Stimulated activated memory B cell treated with anti-CD40 and anti-IgM and Interleukin-4, amounts not matched to agents 10 μg/mL and 1 μg/mL and 100 μg/mL, for 72 hours (primary cell): ENCODE results near the gene SLC38A1.
A peak's percentile ranks its signal among the peaks of the same experiment; 100 is the strongest.

Experiments used
- ATAC-seq: fragments of 150-1000 bp; cut with Tn5 transposase; 2 replicates; pipeline ENCODE4 v1.10.0; 2021
- H3K27ac Mint-ChIP-seq: one replicate; pipeline ENCODE4 v1.8.0; 2022; ENCODE audit warnings: mild to moderate bottlenecking, mixed read lengths
- H3K27me3 Mint-ChIP-seq: one replicate; pipeline ENCODE4 v1.8.0; 2022; ENCODE audit warnings: mixed read lengths
- H3K36me3 Mint-ChIP-seq: one replicate; pipeline ENCODE4 v1.8.0; 2022; ENCODE audit warnings: mixed read lengths
- H3K4me1 Mint-ChIP-seq: one replicate; pipeline ENCODE4 v1.8.0; 2022; ENCODE audit warnings: mixed read lengths
- H3K4me3 Mint-ChIP-seq: one replicate; pipeline ENCODE4 v1.8.0; 2022; ENCODE audit warnings: mild to moderate bottlenecking, moderate library complexity, mixed read lengths
- H3K9me3 Mint-ChIP-seq: one replicate; pipeline ENCODE4 v1.8.0; 2022; ENCODE audit warnings: mixed read lengths

SLC38A1 gene

GRCh38 chr12:46227616-46228015, 41.2 kb downstream of the SLC38A1 start:
- no peaks in the 10 kb centered on the region for H3K27me3 Mint-ChIP-seq
- H3K27ac Mint-ChIP-seq, result peak overlapping the region; percentile 59
- H3K4me1 Mint-ChIP-seq, result peaks cover 56% of the 10 kb centered on the region
- H3K36me3 Mint-ChIP-seq, result peaks cover 83% of the 10 kb centered on the region
- no peak overlapping the region for H3K4me3 Mint-ChIP-seq
- no peaks in the 10 kb centered on the region for H3K9me3 Mint-ChIP-seq
- no peak for ATAC-seq

GRCh38 chr12:46224386-46224785, 44.5 kb downstream of the SLC38A1 start:
- Mint-ChIP-seq H3K36me3 (peaks cover 91% of the 10 kb centered on the region), H3K4me3 (no peak overlapping the region), H3K9me3 (no peaks in the 10 kb centered on the region), H3K27me3 (no peaks in the 10 kb centered on the region), H3K27ac (peak overlapping the region; percentile 57), H3K4me1 (peaks cover 77% of the 10 kb centered on the region)
- no peak for ATAC-seq

- peaks cover 83% of the 10 kb centered on the region for H3K4me1 Mint-ChIP-seq
- no peaks in the 10 kb centered on the region for H3K27me3 Mint-ChIP-seq
- ATAC-seq, result no peak
- no peak overlapping the region for H3K4me3 Mint-ChIP-seq
- H3K27ac Mint-ChIP-seq, result peak overlapping the region; percentile 98
- peaks cover 89% of the 10 kb centered on the region for H3K36me3 Mint-ChIP-seq
- no peaks in the 10 kb centered on the region for H3K9me3 Mint-ChIP-seq
These were observed 45.8 kb downstream of the SLC38A1 start for GRCh38 chr12:46223047-46223446.

DNA sequence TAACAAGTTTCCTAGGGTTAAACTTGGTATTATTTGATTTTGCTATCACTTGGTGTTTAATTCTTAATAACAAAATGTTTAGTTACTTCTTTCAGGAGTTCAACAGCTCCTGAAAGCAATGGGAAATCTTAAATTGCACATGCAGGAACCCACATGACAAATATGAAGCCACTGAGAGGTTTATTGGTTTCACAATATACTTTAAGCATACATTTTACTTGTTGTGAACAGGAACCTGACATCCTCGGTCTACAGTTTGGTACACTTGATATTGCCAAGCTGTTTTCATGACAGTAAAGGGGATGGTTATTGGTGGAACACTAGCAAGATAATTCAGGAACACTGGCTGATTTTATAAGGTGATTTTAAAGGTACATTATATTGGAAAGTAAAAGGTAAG, 46.2 kb downstream of the SLC38A1 start:
- H3K36me3 Mint-ChIP-seq, result peaks cover 85% of the 10 kb centered on the region
- peaks cover 83% of the 10 kb centered on the region for H3K4me1 Mint-ChIP-seq
- H3K9me3 Mint-ChIP-seq, result no peaks in the 10 kb centered on the region
- ATAC-seq, result no peak
- H3K27ac Mint-ChIP-seq, result peak overlapping the region; percentile 98
- no peak overlapping the region for H3K4me3 Mint-ChIP-seq
- H3K27me3 Mint-ChIP-seq, result no peaks in the 10 kb centered on the region

- Mint-ChIP-seq H3K36me3 (peaks cover 76% of the 10 kb centered on the region), H3K27ac (peak overlapping the region; percentile 98), H3K4me3 (no peak overlapping the region), H3K9me3 (no peaks in the 10 kb centered on the region), H3K27me3 (no peaks in the 10 kb centered on the region), H3K4me1 (peaks cover 86% of the 10 kb centered on the region)
- ATAC-seq, result no peak
These were observed 47.4 kb downstream of the SLC38A1 start for GRCh38 chr12:46221255-46222128.

- Mint-ChIP-seq H3K9me3 (no peaks in the 10 kb centered on the region), H3K27me3 (no peaks in the 10 kb centered on the region), H3K4me3 (no peak overlapping the region), H3K36me3 (peaks cover 74% of the 10 kb centered on the region), H3K27ac (peak overlapping the region; percentile 98), H3K4me1 (peaks cover 94% of the 10 kb centered on the region)
- no peak for ATAC-seq
These were observed 48.8 kb downstream of the SLC38A1 start for GRCh38 chr12:46219877-46220655.

DNA sequence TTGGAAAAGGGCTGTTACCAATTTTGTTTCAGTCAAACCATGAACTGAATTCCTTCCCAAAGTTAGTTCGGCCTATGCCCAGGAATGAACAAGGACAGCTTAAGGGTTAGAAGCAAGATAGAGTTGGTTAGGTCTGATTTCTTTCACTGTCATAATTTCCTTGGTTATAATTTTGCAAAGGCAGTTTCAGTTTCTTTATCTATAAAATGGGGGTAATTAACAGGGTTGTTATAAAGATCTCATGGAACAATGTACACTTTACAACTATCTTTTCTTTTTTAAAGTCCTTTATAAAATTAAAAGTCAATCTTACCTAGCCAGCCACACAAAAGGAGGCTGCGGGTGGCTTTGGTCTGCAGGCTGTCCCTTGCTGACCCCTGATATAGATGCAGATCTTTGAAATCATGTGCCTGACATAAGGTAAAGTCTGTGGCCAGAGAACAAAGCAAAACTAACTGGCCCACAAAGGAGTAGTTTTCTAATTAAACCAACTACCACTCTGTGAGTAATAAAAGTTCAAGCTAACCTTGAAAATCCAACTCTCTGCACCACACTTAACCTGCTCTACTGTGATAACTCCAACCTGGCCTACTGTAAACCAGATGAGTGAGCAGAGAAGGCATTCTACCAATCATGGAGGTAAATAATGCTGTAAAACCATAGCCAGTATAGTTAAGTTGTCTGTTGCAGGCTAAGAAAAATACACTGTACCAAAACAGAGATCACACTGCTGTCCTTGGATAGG, 49.5 kb downstream of the SLC38A1 start:
- peaks cover 94% of the 10 kb centered on the region for H3K4me1 Mint-ChIP-seq
- H3K4me3 Mint-ChIP-seq, result peak overlapping the region; percentile 58
- peak overlapping the region; percentile 98 for H3K27ac Mint-ChIP-seq
- no peak for ATAC-seq
- H3K36me3 Mint-ChIP-seq, result peaks cover 73% of the 10 kb centered on the region
- H3K27me3 Mint-ChIP-seq, result no peaks in the 10 kb centered on the region
- no peaks in the 10 kb centered on the region for H3K9me3 Mint-ChIP-seq

DNA sequence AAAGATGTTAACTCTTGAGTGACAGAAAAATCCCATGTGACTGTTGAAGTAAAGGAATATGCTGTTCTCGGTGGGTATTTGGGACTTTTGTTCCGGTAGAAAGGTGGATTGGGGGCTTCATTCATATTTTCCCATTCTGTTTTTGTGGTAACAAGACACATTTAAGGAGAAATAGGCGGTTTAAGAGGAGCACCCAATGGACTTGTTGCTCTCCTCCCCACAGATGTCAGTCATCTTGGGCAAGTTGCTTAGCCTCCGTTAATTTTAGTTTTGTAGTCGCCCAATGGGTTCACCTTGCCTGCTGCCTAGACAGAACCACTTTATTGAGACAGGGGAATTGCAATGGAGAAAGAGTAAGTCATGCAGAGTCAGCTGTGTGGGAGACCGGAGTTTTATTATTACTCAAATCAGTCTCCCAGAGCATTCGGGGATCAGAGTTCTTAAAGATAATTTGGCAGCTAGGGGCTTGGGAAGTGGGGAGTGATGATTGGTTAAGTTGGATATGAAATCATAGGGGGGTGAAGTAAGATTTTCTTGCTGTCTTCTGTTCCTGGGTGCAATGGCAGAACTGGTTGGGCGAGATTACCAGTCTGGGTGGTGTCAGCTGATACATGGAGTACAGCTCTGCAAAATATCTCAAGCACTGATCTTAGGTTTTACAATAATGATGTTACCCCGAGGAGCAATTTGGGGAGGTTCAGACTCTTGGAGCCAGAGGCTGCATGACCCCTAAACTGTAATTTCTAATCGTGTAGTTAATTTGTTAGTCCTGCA, 50.3 kb downstream of the SLC38A1 start:
- Mint-ChIP-seq H3K9me3 (no peaks in the 10 kb centered on the region), H3K27ac (peak overlapping the region; percentile 98), H3K27me3 (no peaks in the 10 kb centered on the region), H3K36me3 (peaks cover 70% of the 10 kb centered on the region), H3K4me1 (peaks cover 94% of the 10 kb centered on the region), H3K4me3 (peak overlapping the region; percentile 58)
- peak; percentile 44 for ATAC-seq

GRCh38 chr12:46217541-46218321, 51.1 kb downstream of the SLC38A1 start:
- peaks cover 94% of the 10 kb centered on the region for H3K4me1 Mint-ChIP-seq
- no peaks in the 10 kb centered on the region for H3K9me3 Mint-ChIP-seq
- H3K4me3 Mint-ChIP-seq, result peak overlapping the region; percentile 58
- H3K27ac Mint-ChIP-seq, result peak overlapping the region; percentile 98
- peak; percentile 89 for ATAC-seq
- H3K27me3 Mint-ChIP-seq, result no peaks in the 10 kb centered on the region
- H3K36me3 Mint-ChIP-seq, result peaks cover 70% of the 10 kb centered on the region

GRCh38 chr12:46214668-46215436, 54.0 kb downstream of the SLC38A1 start:
- H3K4me3 Mint-ChIP-seq, result peak overlapping the region; percentile 43
- peak; percentile 78 for ATAC-seq
- H3K27me3 Mint-ChIP-seq, result no peaks in the 10 kb centered on the region
- H3K4me1 Mint-ChIP-seq, result peaks cover 94% of the 10 kb centered on the region
- H3K27ac Mint-ChIP-seq, result peak overlapping the region; percentile 98
- H3K9me3 Mint-ChIP-seq, result no peaks in the 10 kb centered on the region
- H3K36me3 Mint-ChIP-seq, result peaks cover 72% of the 10 kb centered on the region

GRCh38 chr12:46212108-46212982, 56.5 kb downstream of the SLC38A1 start:
- Mint-ChIP-seq H3K4me3 (no peak overlapping the region), H3K4me1 (peaks cover 94% of the 10 kb centered on the region), H3K36me3 (peaks cover 76% of the 10 kb centered on the region), H3K27ac (peak overlapping the region; percentile 96), H3K9me3 (no peaks in the 10 kb centered on the region), H3K27me3 (no peaks in the 10 kb centered on the region)
- no peak for ATAC-seq

- Mint-ChIP-seq H3K4me3 (peak overlapping the region; percentile 30), H3K9me3 (no peaks in the 10 kb centered on the region), H3K4me1 (peaks cover 91% of the 10 kb centered on the region), H3K27me3 (no peaks in the 10 kb centered on the region), H3K27ac (peak overlapping the region; percentile 96), H3K36me3 (peaks cover 82% of the 10 kb centered on the region)
- no peak for ATAC-seq
These were observed 57.9 kb downstream of the SLC38A1 start for GRCh38 chr12:46210873-46211439.
